H1 (cell line): ENCODE measurements around the gene CUX1. TPM values are rescaled to one million over a fixed set of nuclear protein-coding genes. Genes with fewer than 3 reads are reported as not detected.

Source experiments
- ATF3 ChIP-seq: IDR thresholded peaks from 2 replicates; pipeline ENCODE4 v1.6.1; 2011; ENCODE audit warnings: low read depth, mild to moderate bottlenecking, low read length; ENCODE audit not compliant: insufficient read depth
- CHD7 ChIP-seq: fragments of 300-600 bp; sonication (generic); IDR thresholded peaks from 2 replicates; pipeline ENCODE4 v1.7.1; 2012; ENCODE audit warnings: low read length, moderate library complexity, mild to moderate bottlenecking, inconsistent platforms; ENCODE audit not compliant: insufficient replicate concordance
- CREB1 ChIP-seq: IDR thresholded peaks from 2 replicates; pipeline ENCODE4 v1.6.1; 2012; ENCODE audit warnings: inconsistent platforms
- E2F6 ChIP-seq: IDR thresholded peaks from 2 replicates; pipeline ENCODE4 v1.6.1; 2012; ENCODE audit warnings: inconsistent platforms
- EGR1 ChIP-seq: IDR thresholded peaks from 2 replicates; pipeline ENCODE4 v1.6.1; 2011; ENCODE audit warnings: low read depth, low read length, borderline replicate concordance
- EP300 ChIP-seq, 2 experiments: IDR thresholded peaks; 1 replicate in 1 of 2; 2 replicates in 1 of 2; pipeline ENCODE4 v1.6.1; 2011 to 2012; ENCODE audit warnings: low read depth in 2 of 2, low read length in 2 of 2, mild to moderate bottlenecking in 2 of 2, borderline replicate concordance in 1 of 2, inconsistent platforms in 1 of 2, moderate library complexity in 1 of 2
- KDM1A ChIP-seq: fragments of 200-600, 300-600 bp; sonication (generic); IDR thresholded peaks from 2 replicates; pipeline ENCODE4 v1.7.1; 2016; ENCODE audit warnings: mild to moderate bottlenecking, low read length, borderline replicate concordance
- MAX ChIP-seq: IDR thresholded peaks from 2 replicates; pipeline ENCODE4 v1.6.1; 2012; ENCODE audit warnings: inconsistent platforms
- POLR2AphosphoS5 ChIP-seq: IDR thresholded peaks from 2 replicates; pipeline ENCODE4 v1.6.1; 2011; ENCODE audit warnings: low read depth, low read length
- TAF1 ChIP-seq: IDR thresholded peaks from 2 replicates; pipeline ENCODE4 v1.6.1; 2011; ENCODE audit warnings: mild to moderate bottlenecking, low read depth, low read length
- TEAD4 ChIP-seq: IDR thresholded peaks from 2 replicates; pipeline ENCODE4 v1.6.1; 2012; ENCODE audit warnings: low read depth, low read length, inconsistent platforms, mixed read lengths
- polyA plus RNA-seq, 7 experiments: library from polyadenylated mRNA; depleted of rRNA in 3 of 7; stranded (reverse) in 5 of 7; unstranded in 2 of 7; fragments of >200 nt in 5 of 7; fragments of 200-250 nt in 2 of 7; gene quantifications; 1 replicate in 5 of 7; 2 replicates in 1 of 7; 4 replicates in 1 of 7; pipeline versions ENCODE4 v1.2.1 to v1.2.3, GENCODE V29; 2011 to 2013; ENCODE audit warnings: missing spikeins in 2 of 7, mixed read lengths in 2 of 7
- total RNA-seq: library from RNA; stranded (reverse); fragmentation: NEBNext Ultra II Directional; extraction: Animal tissue kit (Norgen Biotek cat#: 25700); gene quantifications from 2 replicates; pipeline ENCODE4 v1.2.1, GENCODE V29; 2021

CUX1 gene
- total and polyA plus RNA-seq, 2 of the 8 experiments (the other 6 are each of a cell fraction or from before 2014, with no cell fraction given): 21.6 to 65.9 TPM

- no peak for TF ChIP-seq CHD7
- TF ChIP-seq MAX: no peak
- no peak for TF ChIP-seq ATF3
- no peak for TF ChIP-seq CREB1
- no peak for TF ChIP-seq TEAD4
- no peak for TF ChIP-seq TAF1
- no peak for TF ChIP-seq EP300 (IDR thresholded peaks at IDR 0.05; ENCODE audit: borderline replicate concordance in 1 of 2, low read depth in 2 of 2, low read length in 2 of 2)
- no peak for TF ChIP-seq E2F6
- TF ChIP-seq KDM1A: no peak
- TF ChIP-seq POLR2AphosphoS5: no peak
- no peak for TF ChIP-seq EGR1
Observed at GRCh38 chr7:101954499-101954898, 137.1 kb downstream of the CUX1 start (continued).
